Motor neuron (in vitro differentiated cells): ENCODE measurements around the gene PTGES3L. TPM values are rescaled to one million over a fixed set of nuclear protein-coding genes. Genes with fewer than 3 reads are reported as not detected.
A peak's percentile ranks its signal among the peaks of the same experiment; 100 is the strongest.
"Not testable (repeated sequence)": the region's sequence is repeated elsewhere in the genome, so short reads cannot be mapped to it uniquely, and the experiment has no call there.

Experiments used
- ATAC-seq, 8 experiments: fragments of 200-7000 bp; cut with Tn5 transposase; replicated peaks in 6 of 8; 2 replicates each; pipeline ENCODE4 v1.8.0; 2021; ENCODE audit warnings: mild to moderate bottlenecking in 8 of 8, moderate library complexity in 8 of 8
- H3K27ac ChIP-seq, 2 donors: fragments of 250-450 bp; sonication (Bioruptor Pico); 2 replicates each; pipeline ENCODE4 v1.9.0; 2021; ENCODE audit warnings: antibody characterized with exemption in 2 of 2, mild to moderate bottlenecking in 2 of 2, moderate library complexity in 1 of 2
- H3K4me1 ChIP-seq, 2 donors: fragments of 250-450 bp; sonication (Bioruptor Pico); replicated peaks in 1 of 2; 2 replicates each; pipeline ENCODE4 v1.6.1; 2021; ENCODE audit warnings: antibody characterized with exemption in 2 of 2, mild to moderate bottlenecking in 2 of 2, moderate library complexity in 1 of 2
- H3K4me3 ChIP-seq, 5 donors: fragments of 250-450 bp; sonication (Bioruptor Pico); 2 replicates each; pipeline ENCODE4 v1.9.0; 2021; ENCODE audit warnings: antibody characterized with exemption in 5 of 5, mild to moderate bottlenecking in 5 of 5, moderate library complexity in 4 of 5
- WGBS, 10 experiments: fragments of 450-650 bp; shearing (Covaris generic); methylation state at CpG; one replicate each; pipeline ENCODE4 v1.0.0; 2022; 5-methylcytosine and 5-hydroxymethylcytosine counted together
- in situ Hi-C, 9 experiments: fragments of 400-800 bp; cut with MboI; loops; one replicate each; pipeline ENCODE4 v1.15.0; 2021; ENCODE audit warnings: low sequenced_read_pairs in 9 of 9, low pct_unique_long_range_greater_than_20kb in 2 of 9; ENCODE audit not compliant: unreplicated experiment in 9 of 9
- total RNA-seq, 8 experiments: library from RNA; unstranded; fragments of 300-600 nt; gene quantifications; 2 replicates each; pipeline versions ENCODE4 v1.2.3 to v1.2.4, GENCODE V29; 2022

PTGES3L gene
- total RNA-seq, 8 experiments from 2014 or later = 0.76 to 3.6 (median 2.0) TPM

DNA sequence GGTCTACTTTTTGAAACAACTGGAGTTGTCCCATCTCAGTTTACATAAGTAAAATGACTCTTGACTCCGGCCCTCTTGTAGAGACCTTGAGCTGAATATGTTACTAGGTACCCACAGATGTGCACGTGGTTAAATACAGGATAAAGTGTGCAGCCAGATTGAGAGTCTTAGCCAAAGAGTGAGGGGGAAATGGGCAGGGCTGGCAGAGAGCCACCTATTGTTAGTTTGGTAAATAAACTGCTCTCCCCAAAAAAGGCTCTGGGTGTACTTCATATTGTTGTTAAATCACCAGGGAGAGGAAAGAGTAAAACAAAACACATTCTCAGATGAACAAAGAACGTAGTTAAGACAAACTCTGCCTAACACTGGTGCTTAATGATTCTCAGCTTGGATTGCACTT lies 59.0 kb downstream of the PTGES3L start:
- WGBS, 10 experiments = 15 to 100% (median 33%) methylated on average over 1 to 3 of the region's 3 CpGs; no CpG with 5 or more reads in 1 of the 10 experiments
- in situ Hi-C loops = no loop called here
- no peaks in the 10 kb centered on the region for H3K4me1 ChIP-seq
- no peak for ATAC-seq
- no peak overlapping the region for H3K4me3 ChIP-seq
- H3K27ac ChIP-seq = no peak overlapping the region

DNA sequence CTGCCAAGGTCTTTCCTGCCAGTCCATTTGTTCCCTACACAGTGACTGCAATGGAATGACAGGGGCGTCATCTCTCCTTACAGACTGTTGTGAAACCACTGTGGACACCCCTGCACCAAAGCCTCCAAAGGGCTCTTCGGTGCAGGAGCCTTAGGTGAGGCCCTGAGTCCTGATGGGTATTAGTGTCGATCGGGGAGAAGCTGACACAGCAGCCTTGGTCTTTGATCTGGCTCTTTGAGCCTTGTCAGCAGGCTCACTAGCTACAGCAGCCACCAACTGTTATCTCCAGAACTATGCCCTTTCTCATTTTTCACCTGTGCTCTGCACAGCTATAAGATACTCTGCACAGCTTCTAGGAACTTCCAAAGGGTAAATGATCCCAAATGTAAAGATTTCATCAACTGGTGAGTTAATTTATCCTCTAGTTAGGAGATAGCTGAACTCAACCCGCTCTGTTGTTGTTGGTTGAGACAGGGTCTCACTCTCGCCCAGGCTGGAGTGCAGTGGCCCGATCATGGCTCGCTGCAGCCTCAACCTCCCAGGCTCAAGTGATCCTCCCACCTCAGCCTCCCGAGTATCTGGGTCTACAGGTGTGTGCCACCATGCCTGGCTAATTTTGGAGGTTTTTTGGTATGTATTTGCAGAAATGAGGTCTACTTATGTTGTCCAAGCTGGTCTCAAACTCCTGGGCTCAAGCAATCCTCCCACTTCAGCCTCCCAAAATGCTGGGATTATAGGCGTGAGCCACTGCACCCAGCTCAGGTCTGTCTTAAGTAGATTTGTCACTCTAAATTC lies 59.6 kb downstream of the PTGES3L start:
- Histone ChIP-seq H3K4me3 (no peak overlapping the region), H3K4me1 (no peaks in the 10 kb centered on the region), H3K27ac (no peak overlapping the region)
- WGBS, 10 experiments = 20 to 100% (median 58%) methylated on average over 1 to 5 of the region's 10 CpGs
- ATAC-seq = no peak
- in situ Hi-C loops = no loop called here

GRCh38 chr17:42919522-42920077 lies 60.3 kb downstream of the PTGES3L start:
- in situ Hi-C loops, H3K27ac ChIP-seq, H3K4me3 ChIP-seq, H3K4me1 ChIP-seq, ATAC-seq: not testable (repeated sequence)
- 49 to 100% (median 82%) methylated on average over 1 to 9 of the region's 10 CpGs for WGBS, 10 experiments

DNA sequence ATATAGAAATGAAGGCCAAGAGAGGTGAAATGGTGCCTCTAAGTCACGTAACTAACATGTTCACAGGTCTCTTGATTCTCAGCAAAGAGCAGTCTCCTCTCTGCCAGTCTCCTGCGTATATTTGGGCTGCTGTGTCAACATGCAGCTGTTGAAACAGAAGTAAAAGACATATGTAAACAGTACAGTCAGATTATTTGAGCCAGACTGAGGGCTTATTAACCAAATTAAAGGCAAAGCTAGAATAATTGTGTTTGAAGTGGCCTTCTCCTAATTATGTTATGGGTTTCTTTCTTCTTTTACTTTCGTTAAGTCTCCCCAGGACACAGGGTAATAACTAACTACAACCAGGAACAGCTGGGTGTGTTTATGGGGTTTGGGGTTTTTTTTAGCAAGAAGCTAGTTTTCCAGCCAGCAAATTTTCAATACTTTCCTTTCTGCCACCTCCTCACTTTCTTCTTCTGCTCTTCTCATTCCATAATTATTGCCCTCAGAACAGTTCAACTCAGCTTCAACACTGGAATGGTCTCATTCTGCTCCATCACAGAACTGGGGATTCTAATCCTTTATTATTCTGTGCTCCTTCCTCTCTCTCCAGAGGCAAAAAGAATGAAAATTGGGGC lies 60.9 kb downstream of the PTGES3L start:
- Histone ChIP-seq H3K4me3 (no peak overlapping the region), H3K4me1 (no peaks in the 10 kb centered on the region), H3K27ac (no peak overlapping the region)
- ATAC-seq = peak in 1 of 8 experiments; percentile 41
- in situ Hi-C loops = no loop called here
- 39 to 100% (median 59%) methylated on average over 1 to 3 of the region's 3 CpGs; no CpG with 5 or more reads in 2 of the 10 experiments for WGBS, 10 experiments

Other genes with a start within 250 kb of the PTGES3L start
- gene EZH1, start 235.0 kb downstream of the PTGES3L start, total RNA-seq = 10 to 100 TPM; 13.8 to 44.5 (median 27.8) TPM
- 10 to 100 TPM in 1 of 8 experiments, 1 to 10 TPM in 6, under 1 TPM in 1; 0.90 to 34.2 (median 4.1) TPM for gene RAMP2, start 218.9 kb downstream of the PTGES3L start, total RNA-seq
- 100 to 1,000 TPM in 1 of 8 experiments, 10 to 100 TPM in 7; 57.1 to 110 (median 88.0) TPM for gene VPS25, start 206.6 kb downstream of the PTGES3L start, total RNA-seq
- 1 to 10 TPM in 1 of 8 experiments, under 1 TPM in 7; 0.11 to 1.2 (median 0.57) TPM for gene WNK4, start 199.5 kb downstream of the PTGES3L start, total RNA-seq
- 100 to 1,000 TPM in 2 of 8 experiments, 10 to 100 TPM in 6; 58.7 to 114 (median 72.5) TPM for gene COA3, start 181.4 kb downstream of the PTGES3L start, total RNA-seq
- 1 to 10 TPM in 2 of 8 experiments, under 1 TPM in 6; 0.58 to 3.8 (median 0.81) TPM for gene CNTD1, start 181.2 kb downstream of the PTGES3L start, total RNA-seq
- 100 to 1,000 TPM in 2 of 8 experiments, 10 to 100 TPM in 6; 34.6 to 113 (median 55.9) TPM for gene BECN1, start 155.8 kb downstream of the PTGES3L start, total RNA-seq
- gene PSME3, start 146.7 kb downstream of the PTGES3L start, total RNA-seq = 100 to 1,000 TPM in 3 of 8 experiments, 10 to 100 TPM in 5; 31.7 to 169 (median 69.6) TPM
- gene AOC2, start 135.5 kb downstream of the PTGES3L start, total RNA-seq = 1 to 10 TPM; 1.3 to 2.6 (median 2.1) TPM
- 1 to 10 TPM in 4 of 8 experiments, under 1 TPM in 4; 0.41 to 3.7 (median 0.81) TPM for gene AOC3, start 128.9 kb downstream of the PTGES3L start, total RNA-seq
- under 1 TPM in 5 of 8 experiments, not detected in 3; 0.21 to 0.70 (median 0.47) TPM for gene G6PC1, start 79.3 kb downstream of the PTGES3L start, total RNA-seq
- gene AARSD1, start 15.6 kb downstream of the PTGES3L start, total RNA-seq = 10 to 100 TPM; 47.2 to 77.9 (median 59.3) TPM
- gene RUNDC1, start 485 bp upstream of the PTGES3L start, total RNA-seq = 10 to 100 TPM; 11.8 to 14.8 (median 13.5) TPM
- gene RPL27, start 18.3 kb upstream of the PTGES3L start, total RNA-seq = 1,000 to 10,000 TPM; 1,328 to 3,262 (median 2,235) TPM
- gene IFI35, start 26.7 kb upstream of the PTGES3L start, total RNA-seq = 10 to 100 TPM in 4 of 8 experiments, 1 to 10 TPM in 1, under 1 TPM in 2, not detected in 1; 0.76 to 57.9 (median 10.7) TPM
- 100 to 1,000 TPM in 7 of 8 experiments, 10 to 100 TPM in 1; 42.9 to 426 (median 125) TPM for gene VAT1, start 42.3 kb upstream of the PTGES3L start, total RNA-seq
- 10 to 100 TPM in 5 of 8 experiments, 1 to 10 TPM in 2, under 1 TPM in 1; 0.66 to 27.3 (median 19.9) TPM for gene RND2, start 45.2 kb upstream of the PTGES3L start, total RNA-seq
- 10 to 100 TPM in 3 of 8 experiments, 1 to 10 TPM in 5; 3.2 to 30.0 (median 6.9) TPM for gene BRCA1, start 145.3 kb upstream of the PTGES3L start, total RNA-seq
- 100 to 1,000 TPM in 1 of 8 experiments, 10 to 100 TPM in 7; 49.7 to 135 (median 72.0) TPM for gene NBR1, start 191.1 kb upstream of the PTGES3L start, total RNA-seq
- 1 to 10 TPM in 4 of 8 experiments, under 1 TPM in 4; 0.27 to 7.8 (median 0.95) TPM for gene TMEM106A, start 231.8 kb upstream of the PTGES3L start, total RNA-seq
- 1 to 10 TPM in 7 of 8 experiments, under 1 TPM in 1; 0.16 to 7.7 (median 2.2) TPM for gene CCDC200, start 248.5 kb upstream of the PTGES3L start, total RNA-seq